Mucosa of stomach (tissue), 1 donor: Measurements from ENCODE around the gene MUC6.

Source experiments
- H3K27me3 ChIP-seq: one replicate; pipeline ENCODE4 v1.7.0; 2013; ENCODE audit warnings: mild to moderate bottlenecking, low read length; ENCODE audit not compliant: control insufficient read depth, insufficient read depth
- H3K36me3 ChIP-seq: one replicate; pipeline ENCODE4 v1.7.0; 2013; ENCODE audit warnings: low read length; ENCODE audit not compliant: control insufficient read depth, insufficient read depth
- H3K4me1 ChIP-seq: one replicate; pipeline ENCODE4 v1.7.0; 2013; ENCODE audit warnings: mild to moderate bottlenecking, low read length; ENCODE audit not compliant: control insufficient read depth, insufficient read depth
- H3K4me3 ChIP-seq: one replicate; pipeline ENCODE4 v1.7.0; 2013; ENCODE audit warnings: low read length
- H3K9ac ChIP-seq: one replicate; pipeline ENCODE4 v1.7.0; 2013; ENCODE audit warnings: mild to moderate bottlenecking, low read length, moderate library complexity
- H3K9me3 ChIP-seq: one replicate; pipeline ENCODE4 v1.7.0; 2013; ENCODE audit warnings: mild to moderate bottlenecking, low read length, moderate library complexity; ENCODE audit not compliant: control insufficient read depth
- donor health status: Pancreatic carcinoma.

The MUC6 gene

GRCh38 chr11:990101-990500 lies 46.4 kb downstream of the MUC6 start:
- H3K9me3 ChIP-seq = no peaks in the 10 kb centered on the region
- H3K9ac ChIP-seq = no peak overlapping the region
- H3K27me3 ChIP-seq = no peaks in the 10 kb centered on the region
- no peak overlapping the region for H3K4me3 ChIP-seq
- H3K36me3 ChIP-seq = peaks cover 29% of the 10 kb centered on the region
- H3K4me1 ChIP-seq = peaks cover 10% of the 10 kb centered on the region

DNA sequence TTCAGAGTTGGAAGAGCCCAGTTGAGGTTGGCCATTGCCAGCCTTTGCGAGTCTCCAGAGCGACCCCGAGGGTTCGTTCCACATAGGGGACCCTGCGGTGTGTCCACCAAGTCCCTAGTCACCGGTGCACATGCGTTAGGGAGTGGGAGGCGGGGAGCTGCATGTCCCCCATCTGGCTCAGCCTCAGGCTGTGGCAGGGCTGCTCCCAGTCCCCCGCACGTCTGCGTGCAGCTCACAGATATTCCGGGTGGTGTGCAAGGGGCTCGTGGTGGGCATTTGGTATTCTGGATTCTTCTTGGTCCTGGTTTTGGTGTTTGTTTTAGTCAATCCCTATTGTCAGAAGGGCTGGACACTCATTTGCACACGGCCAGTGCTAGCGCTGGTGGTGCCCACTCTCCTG lies 48.8 kb downstream of the MUC6 start:
- Histone ChIP-seq H3K27me3 (no peaks in the 10 kb centered on the region), H3K4me3 (no peak overlapping the region), H3K9me3 (no peaks in the 10 kb centered on the region), H3K4me1 (peaks cover 10% of the 10 kb centered on the region), H3K36me3 (peaks cover 23% of the 10 kb centered on the region), H3K9ac (no peak overlapping the region)

- Histone ChIP-seq H3K4me1 (peaks cover 10% of the 10 kb centered on the region), H3K4me3 (no peak overlapping the region), H3K9me3 (no peaks in the 10 kb centered on the region), H3K36me3 (peaks cover 21% of the 10 kb centered on the region), H3K27me3 (no peaks in the 10 kb centered on the region), H3K9ac (no peak overlapping the region)
These were observed 49.6 kb downstream of the MUC6 start for GRCh38 chr11:986952-987305.

GRCh38 chr11:986270-986951 lies 50.1 kb downstream of the MUC6 start:
- peaks cover 21% of the 10 kb centered on the region for H3K36me3 ChIP-seq

DNA sequence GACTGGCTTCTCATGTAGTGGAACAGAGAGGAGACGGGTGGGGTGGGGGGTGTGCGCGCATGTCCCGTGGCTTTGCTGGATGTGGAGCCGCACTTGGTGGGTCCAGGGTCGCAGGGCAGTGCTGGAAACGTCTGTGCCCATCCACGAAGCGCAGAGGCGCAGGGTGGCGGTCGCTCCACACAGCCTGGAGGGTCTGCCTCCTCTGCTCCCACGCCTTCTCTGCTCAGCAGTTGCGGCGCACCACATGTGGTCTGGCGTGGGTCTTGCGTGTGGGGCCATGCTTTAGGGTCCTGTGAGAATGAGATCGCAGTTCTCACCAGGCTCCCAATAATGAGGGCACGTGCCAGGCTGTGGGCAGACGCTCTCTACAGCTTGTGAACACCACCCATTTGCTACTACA lies 50.7 kb downstream of the MUC6 start:
- H3K4me1 ChIP-seq = peaks cover 19% of the 10 kb centered on the region
- no peak overlapping the region for H3K9ac ChIP-seq
- H3K4me3 ChIP-seq = no peak overlapping the region
- H3K27me3 ChIP-seq = no peaks in the 10 kb centered on the region
- peaks cover 21% of the 10 kb centered on the region for H3K36me3 ChIP-seq
- no peaks in the 10 kb centered on the region for H3K9me3 ChIP-seq

More at GRCh38 chr11:986270-986951, 50.1 kb downstream of the MUC6 start:
- Histone ChIP-seq H3K27me3 (no peaks in the 10 kb centered on the region), H3K4me1 (peaks cover 14% of the 10 kb centered on the region), H3K4me3 (no peak overlapping the region), H3K9me3 (no peaks in the 10 kb centered on the region), H3K9ac (no peak overlapping the region)

DNA sequence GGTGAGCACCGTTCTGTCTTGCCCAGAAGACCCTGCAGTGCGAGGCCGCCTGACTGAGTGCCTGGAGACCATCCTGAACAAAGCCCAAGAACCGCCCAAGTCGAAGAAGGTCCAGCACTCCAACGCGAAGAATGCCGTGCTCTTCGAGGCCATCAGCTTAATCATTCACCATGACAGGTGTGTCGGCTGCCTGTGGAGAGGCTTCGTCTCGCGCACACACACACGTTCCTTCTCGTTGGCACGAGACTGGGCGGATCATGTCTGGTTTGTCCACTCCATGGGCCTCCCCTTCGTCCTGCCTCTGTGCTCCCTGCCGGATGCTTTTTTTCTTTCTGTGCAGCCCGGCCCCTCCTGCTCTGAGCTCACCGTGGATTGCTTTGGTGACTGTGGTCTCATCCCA lies 51.1 kb downstream of the MUC6 start:
- Histone ChIP-seq H3K36me3 (peaks cover 21% of the 10 kb centered on the region), H3K9me3 (no peaks in the 10 kb centered on the region), H3K9ac (no peak overlapping the region), H3K27me3 (no peaks in the 10 kb centered on the region), H3K4me3 (no peak overlapping the region), H3K4me1 (peaks cover 24% of the 10 kb centered on the region)

DNA sequence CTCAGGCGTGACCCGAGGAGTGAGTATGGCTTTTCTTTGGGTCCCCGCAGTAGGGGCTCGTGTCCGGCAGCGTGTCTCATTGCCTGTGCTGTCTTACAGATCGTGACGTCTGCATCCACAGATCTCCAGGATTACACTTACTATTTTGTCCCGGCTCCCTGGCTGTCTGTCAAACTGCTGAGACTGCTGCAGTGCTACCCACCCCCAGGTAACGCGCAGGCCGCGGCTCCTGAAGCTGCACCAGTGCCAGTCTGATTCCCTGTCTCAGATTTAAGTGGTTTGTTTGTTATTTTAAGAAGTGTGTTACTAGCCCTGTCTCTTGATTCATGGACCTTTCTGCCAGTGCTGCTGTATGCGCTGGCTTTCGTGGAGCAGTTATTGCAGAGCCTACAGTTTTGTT lies 52.0 kb downstream of the MUC6 start:
- Histone ChIP-seq H3K27me3 (no peaks in the 10 kb centered on the region), H3K4me3 (no peak overlapping the region), H3K4me1 (peaks cover 24% of the 10 kb centered on the region), H3K9ac (no peak overlapping the region), H3K9me3 (no peaks in the 10 kb centered on the region), H3K36me3 (peaks cover 14% of the 10 kb centered on the region)

- Histone ChIP-seq H3K4me1 (peaks cover 22% of the 10 kb centered on the region), H3K27me3 (no peaks in the 10 kb centered on the region), H3K9me3 (no peaks in the 10 kb centered on the region), H3K4me3 (no peak overlapping the region), H3K9ac (no peak overlapping the region), H3K36me3 (peaks cover 10% of the 10 kb centered on the region)
These were observed 54.8 kb downstream of the MUC6 start for GRCh38 chr11:981764-982163.

- Histone ChIP-seq H3K4me3 (no peak overlapping the region), H3K36me3 (peaks cover 3% of the 10 kb centered on the region)
These were observed 55.8 kb downstream of the MUC6 start for GRCh38 chr11:980438-981357.

DNA sequence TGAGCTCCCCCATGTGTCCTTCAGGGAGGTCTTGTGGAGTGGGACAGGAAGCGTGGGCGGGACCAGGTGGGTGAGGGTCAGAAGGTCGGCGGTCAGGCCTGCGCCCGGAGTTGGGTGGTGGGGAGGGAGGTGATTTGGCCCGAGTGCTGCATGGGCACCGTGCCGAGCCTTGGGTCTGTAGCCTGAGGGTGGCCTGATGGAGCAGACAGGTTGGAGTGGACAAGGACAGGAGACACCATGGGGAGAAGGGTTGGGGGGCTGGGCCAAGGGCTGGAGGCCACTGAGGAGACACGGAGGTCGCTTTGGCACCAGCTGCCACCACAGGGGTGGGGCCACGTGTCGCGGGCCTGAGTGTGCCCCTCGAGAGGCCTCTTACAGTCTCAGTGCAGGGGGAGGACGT lies 57.7 kb downstream of the MUC6 start:
- no peaks in the 10 kb centered on the region for H3K36me3 ChIP-seq
- no peak overlapping the region for H3K9ac ChIP-seq
- H3K4me3 ChIP-seq = no peak overlapping the region
- peaks cover 14% of the 10 kb centered on the region for H3K4me1 ChIP-seq
- H3K27me3 ChIP-seq = no peaks in the 10 kb centered on the region
- no peaks in the 10 kb centered on the region for H3K9me3 ChIP-seq

More at GRCh38 chr11:980438-981357, 55.8 kb downstream of the MUC6 start:
- Histone ChIP-seq H3K9me3 (no peaks in the 10 kb centered on the region), H3K4me1 (peaks cover 14% of the 10 kb centered on the region), H3K27me3 (no peaks in the 10 kb centered on the region), H3K9ac (no peak overlapping the region)

GRCh38 chr11:977830-978720 lies 58.4 kb downstream of the MUC6 start:
- peaks cover 14% of the 10 kb centered on the region for H3K4me1 ChIP-seq
- H3K36me3 ChIP-seq = peaks cover 4% of the 10 kb centered on the region

More at GRCh38 chr11:977830-978720, 58.4 kb downstream of the MUC6 start:
- H3K9me3 ChIP-seq = no peaks in the 10 kb centered on the region
- H3K4me3 ChIP-seq = no peak overlapping the region
- H3K9ac ChIP-seq = no peak overlapping the region
- H3K27me3 ChIP-seq = no peaks in the 10 kb centered on the region
